Neural crest cell (in vitro differentiated cells): ENCODE results near the gene PRKD2. TPM values are rescaled to one million over a fixed set of nuclear protein-coding genes. Genes with fewer than 3 reads are reported as not detected.

Source experiments
- DNase-seq: peaks from one replicate; pipeline ENCODE4 v3.0.0; 2021; ENCODE audit warnings: low read depth, mixed read lengths, low spot score
- H3K27ac Mint-ChIP-seq: one replicate; pipeline ENCODE4 v1.8.0; 2021; ENCODE audit warnings: mild to moderate bottlenecking, mixed read lengths; ENCODE audit not compliant: unreplicated experiment
- H3K27me3 Mint-ChIP-seq: 2 replicates; pipeline ENCODE4 v1.8.0; 2021; ENCODE audit warnings: low read depth, mild to moderate bottlenecking, mixed read lengths
- H3K36me3 Mint-ChIP-seq: 2 replicates; pipeline ENCODE4 v1.8.0; 2021; ENCODE audit warnings: low read depth, mild to moderate bottlenecking, mixed read lengths
- H3K4me1 Mint-ChIP-seq: 2 replicates; pipeline ENCODE4 v1.8.0; 2021; ENCODE audit warnings: mixed read lengths
- H3K4me3 Mint-ChIP-seq: one replicate; pipeline ENCODE4 v1.8.0; 2021; ENCODE audit warnings: mild to moderate bottlenecking, mixed read lengths
- H3K9me3 Mint-ChIP-seq: 2 replicates; pipeline ENCODE4 v1.8.0; 2021; ENCODE audit warnings: mixed read lengths
- total RNA-seq: library from RNA; stranded (reverse); gene quantifications from 2 replicates; pipeline ENCODE4 v1.2.1, GENCODE V29; 2021
- TF ChIP-seq, protein P1 (sequence below): fragments of 200-600 bp; sonication (generic); conservative IDR thresholded peaks from 2 replicates; pipeline ENCODE4 v1.5.0; 2021; ENCODE audit warnings: antibody characterized with exemption, mild to moderate bottlenecking

PRKD2 gene
- total RNA-seq, 1 donor from 2014 or later: 55.5 TPM

DNA sequence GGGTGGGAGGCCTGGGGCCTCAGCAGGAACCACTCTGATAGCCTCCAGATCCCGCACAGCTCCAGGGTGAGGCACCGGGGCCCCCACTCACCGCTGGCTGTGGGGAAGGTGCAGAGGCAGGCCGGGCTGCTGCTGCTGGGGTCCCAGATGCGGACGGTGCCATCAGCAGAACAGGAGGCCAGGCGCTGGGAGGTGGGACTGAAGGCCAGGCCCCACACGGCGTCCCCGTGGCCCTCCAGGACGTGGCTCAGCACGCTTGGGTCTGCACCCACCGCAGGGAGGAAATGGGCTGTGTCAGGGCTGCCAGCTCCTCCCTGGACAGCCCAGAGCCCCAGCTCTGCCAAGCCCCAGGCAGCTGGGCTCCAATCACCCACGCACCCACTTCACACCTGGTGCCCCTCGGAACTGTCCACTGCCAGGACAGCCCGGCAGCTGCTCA, 6.1 kb upstream of the PRKD2 start:
- TF ChIP-seq, protein P1, sequence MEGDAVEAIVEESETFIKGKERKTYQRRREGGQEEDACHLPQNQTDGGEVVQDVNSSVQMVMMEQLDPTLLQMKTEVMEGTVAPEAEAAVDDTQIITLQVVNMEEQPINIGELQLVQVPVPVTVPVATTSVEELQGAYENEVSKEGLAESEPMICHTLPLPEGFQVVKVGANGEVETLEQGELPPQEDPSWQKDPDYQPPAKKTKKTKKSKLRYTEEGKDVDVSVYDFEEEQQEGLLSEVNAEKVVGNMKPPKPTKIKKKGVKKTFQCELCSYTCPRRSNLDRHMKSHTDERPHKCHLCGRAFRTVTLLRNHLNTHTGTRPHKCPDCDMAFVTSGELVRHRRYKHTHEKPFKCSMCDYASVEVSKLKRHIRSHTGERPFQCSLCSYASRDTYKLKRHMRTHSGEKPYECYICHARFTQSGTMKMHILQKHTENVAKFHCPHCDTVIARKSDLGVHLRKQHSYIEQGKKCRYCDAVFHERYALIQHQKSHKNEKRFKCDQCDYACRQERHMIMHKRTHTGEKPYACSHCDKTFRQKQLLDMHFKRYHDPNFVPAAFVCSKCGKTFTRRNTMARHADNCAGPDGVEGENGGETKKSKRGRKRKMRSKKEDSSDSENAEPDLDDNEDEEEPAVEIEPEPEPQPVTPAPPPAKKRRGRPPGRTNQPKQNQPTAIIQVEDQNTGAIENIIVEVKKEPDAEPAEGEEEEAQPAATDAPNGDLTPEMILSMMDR: no peak
- H3K9me3 Mint-ChIP-seq: no peaks in the 10 kb centered on the region
- H3K4me3 Mint-ChIP-seq: no peak overlapping the region
- no peak overlapping the region for H3K27ac Mint-ChIP-seq
- H3K27me3 Mint-ChIP-seq: no peaks in the 10 kb centered on the region
- no peak for DNase-seq
- peaks cover 4% of the 10 kb centered on the region for H3K4me1 Mint-ChIP-seq
- H3K36me3 Mint-ChIP-seq: peaks cover 6% of the 10 kb centered on the region

DNA sequence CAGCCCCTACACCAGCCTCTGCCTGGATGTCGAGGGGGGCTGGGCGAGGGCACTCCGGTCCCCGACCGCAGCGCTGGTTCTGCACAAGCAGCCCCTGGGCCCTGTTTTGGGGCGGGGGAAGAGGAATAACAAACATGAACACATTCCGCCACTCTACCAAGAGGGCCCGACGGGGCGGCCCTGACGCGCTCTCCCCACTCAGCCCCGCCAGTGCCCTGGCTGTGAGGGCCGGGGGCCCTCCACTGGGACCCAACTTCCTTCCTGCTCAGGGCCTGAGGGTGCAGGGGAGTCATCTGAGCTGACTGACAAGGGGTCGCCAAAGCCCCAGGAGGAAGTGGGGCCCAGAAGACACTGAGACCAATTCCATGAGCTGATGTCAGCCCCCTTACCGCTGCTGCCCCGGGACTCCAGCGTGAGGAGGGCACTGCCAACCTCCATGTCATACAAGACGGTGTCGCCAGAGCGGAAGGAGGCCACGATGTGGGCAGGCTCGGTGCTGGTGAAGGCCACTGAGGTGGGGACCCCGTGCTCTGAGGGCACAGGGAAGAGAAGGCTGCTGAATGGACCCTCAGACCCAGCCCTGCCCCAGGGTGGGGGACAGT, 5.6 kb upstream of the PRKD2 start:
- DNase-seq: no peak

DNA sequence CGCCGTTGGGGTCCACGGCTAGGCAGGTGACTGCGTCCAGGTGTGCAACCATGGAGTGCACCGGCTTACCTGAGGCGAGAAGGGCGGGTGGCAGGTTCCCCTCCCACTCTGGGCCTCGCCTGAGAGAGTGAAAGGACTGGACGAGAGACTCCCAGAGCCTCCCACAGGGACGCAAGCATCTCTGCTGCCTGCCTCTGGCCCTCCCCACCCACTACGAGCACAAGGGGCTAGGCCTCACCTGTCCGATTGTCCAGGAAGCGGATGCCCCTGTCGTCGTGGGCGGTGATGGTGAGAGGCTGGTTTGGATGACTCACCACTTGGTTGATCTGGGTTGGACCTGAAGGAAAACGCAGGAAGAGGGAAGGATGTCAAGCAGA, 5.1 kb upstream of the PRKD2 start:
- H3K27ac Mint-ChIP-seq: peak overlapping the region; percentile 28
- no peaks in the 10 kb centered on the region for H3K9me3 Mint-ChIP-seq
- H3K4me3 Mint-ChIP-seq: no peak overlapping the region
- peaks cover 6% of the 10 kb centered on the region for H3K36me3 Mint-ChIP-seq
- peaks cover 2% of the 10 kb centered on the region for H3K27me3 Mint-ChIP-seq
- TF ChIP-seq, protein P1: no peak
- no peak for DNase-seq
- peaks cover 9% of the 10 kb centered on the region for H3K4me1 Mint-ChIP-seq

More for the DNA sequence above, 5.6 kb upstream of the PRKD2 start:
- Mint-ChIP-seq H3K4me3 (no peak overlapping the region), H3K27me3 (peaks cover 2% of the 10 kb centered on the region), H3K36me3 (peaks cover 6% of the 10 kb centered on the region), H3K27ac (no peak overlapping the region), H3K9me3 (no peaks in the 10 kb centered on the region), H3K4me1 (peaks cover 9% of the 10 kb centered on the region)
- TF ChIP-seq, protein P1: no peak

DNA sequence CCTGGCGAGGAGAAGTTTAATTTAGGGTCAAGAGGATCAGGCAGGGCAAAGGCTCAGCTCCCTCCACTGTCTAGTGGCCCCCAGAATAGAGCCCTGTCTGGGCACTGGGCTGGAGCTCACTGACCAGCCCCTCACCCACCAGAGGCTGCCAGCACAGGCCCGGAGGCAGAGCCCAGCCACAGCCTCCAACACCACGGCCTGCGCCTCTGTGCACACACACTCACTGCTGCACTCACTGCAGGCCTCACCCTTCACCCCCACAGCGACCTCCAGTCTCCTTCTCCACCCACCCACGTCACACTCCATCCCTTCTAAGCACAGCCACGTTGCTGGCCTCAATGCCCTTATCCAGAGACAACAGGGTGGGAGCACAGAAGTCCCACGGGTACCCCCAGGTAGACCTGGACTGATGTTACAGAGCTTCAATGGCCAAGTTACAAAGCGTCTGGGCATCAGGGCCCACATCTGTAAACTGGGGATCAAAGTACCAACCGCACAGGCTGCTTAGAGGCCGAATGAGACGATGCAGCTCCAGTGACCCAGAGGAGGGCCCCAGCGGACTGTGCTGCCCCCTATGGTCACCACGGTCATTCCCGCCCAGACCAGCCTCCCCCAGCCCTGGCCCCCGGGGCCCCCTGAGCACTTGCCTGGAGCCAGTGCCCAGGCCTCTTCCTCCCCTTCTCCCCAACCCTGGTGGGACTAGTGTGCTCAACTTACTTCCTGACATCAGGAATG, 4.5 kb upstream of the PRKD2 start:
- no peak overlapping the region for H3K27ac Mint-ChIP-seq
- TF ChIP-seq, protein P1: peak; percentile 29
- H3K36me3 Mint-ChIP-seq: peaks cover 6% of the 10 kb centered on the region
- H3K9me3 Mint-ChIP-seq: no peaks in the 10 kb centered on the region
- peaks cover 10% of the 10 kb centered on the region for H3K4me1 Mint-ChIP-seq
- peaks cover 2% of the 10 kb centered on the region for H3K27me3 Mint-ChIP-seq
- peak overlapping the region; percentile 23 for H3K4me3 Mint-ChIP-seq
- no peak for DNase-seq

DNA sequence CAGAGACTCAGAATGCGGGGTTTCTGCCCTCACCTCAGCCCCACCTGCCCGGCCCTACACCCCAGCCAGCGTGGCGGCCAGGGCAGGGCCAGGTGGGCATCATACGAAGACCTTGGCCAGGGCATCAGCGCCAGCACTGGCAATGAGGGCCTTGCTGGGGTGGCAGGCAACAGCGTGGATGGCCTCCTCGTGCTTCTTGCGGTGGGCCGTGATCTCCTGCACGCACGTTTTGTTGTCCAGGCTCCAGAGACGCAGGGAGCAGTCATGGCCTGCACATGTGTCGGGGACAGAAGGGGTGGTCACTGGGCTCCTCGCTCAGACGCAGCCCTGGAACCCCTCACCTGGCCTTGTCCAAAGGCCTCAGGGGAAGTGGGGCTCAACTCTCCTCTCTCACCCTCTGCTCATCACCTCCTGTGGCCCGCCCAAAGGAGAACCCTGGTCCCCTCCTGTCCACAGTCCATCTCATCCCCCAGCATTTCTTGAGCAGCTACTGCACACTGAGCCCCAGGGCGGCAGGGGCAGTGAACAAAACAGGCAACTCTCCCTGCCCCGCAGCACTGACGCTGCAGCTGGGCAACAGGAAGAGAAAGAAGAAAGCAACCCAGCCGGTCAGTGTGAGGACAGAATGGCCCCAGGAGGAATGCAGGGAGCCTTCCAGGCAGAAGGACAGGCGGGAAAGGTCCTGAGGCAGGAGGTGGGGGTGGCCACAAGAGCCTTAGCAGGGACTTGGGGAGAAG, 3.8 kb upstream of the PRKD2 start:
- TF ChIP-seq, protein P1: no peak
- peak overlapping the region; percentile 27 for H3K4me3 Mint-ChIP-seq
- no peak for DNase-seq
- H3K27me3 Mint-ChIP-seq: peaks cover 2% of the 10 kb centered on the region
- peaks cover 17% of the 10 kb centered on the region for H3K4me1 Mint-ChIP-seq
- no peaks in the 10 kb centered on the region for H3K9me3 Mint-ChIP-seq
- H3K27ac Mint-ChIP-seq: no peak overlapping the region
- peaks cover 3% of the 10 kb centered on the region for H3K36me3 Mint-ChIP-seq
